SHP77 (cell line): ENCODE data around the gene HSD17B7.
A peak's percentile ranks its signal among the peaks of the same experiment; 100 is the strongest.
"Not testable (repeated sequence)": the region's sequence is repeated elsewhere in the genome, so short reads cannot be mapped to it uniquely, and the experiment has no call there.

Experiments used
- DNase-seq, 2 experiments: peaks; one replicate each; lab custom pipeline; 2025; lab: John Stamatoyannopoulos, UW

Gene HSD17B7

DNA sequence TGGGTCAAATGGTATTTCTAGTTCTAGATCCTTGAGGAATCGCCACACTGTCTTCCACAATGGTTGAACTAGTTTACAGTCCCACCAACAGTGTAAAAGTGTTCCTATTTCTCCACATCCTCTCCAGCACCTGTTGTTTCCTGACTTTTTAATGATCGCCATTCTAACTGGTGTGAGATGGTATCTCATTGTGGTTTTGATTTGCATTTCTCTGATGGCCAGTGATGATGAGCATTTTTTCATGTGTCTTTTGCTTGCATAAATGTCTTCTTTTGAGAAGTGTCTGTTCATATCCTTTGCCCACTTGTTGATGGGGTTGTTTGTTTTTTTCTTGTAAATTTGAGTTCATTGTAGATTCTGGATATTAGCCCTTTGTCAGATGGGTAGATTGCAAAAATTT is 17.0 kb downstream of the HSD17B7 start:
- DNase-seq, result not testable (repeated sequence)

GRCh38 chr1:162812357-162812756 is 21.9 kb downstream of the HSD17B7 start:
- DNase-seq, result not testable (repeated sequence)

DNA sequence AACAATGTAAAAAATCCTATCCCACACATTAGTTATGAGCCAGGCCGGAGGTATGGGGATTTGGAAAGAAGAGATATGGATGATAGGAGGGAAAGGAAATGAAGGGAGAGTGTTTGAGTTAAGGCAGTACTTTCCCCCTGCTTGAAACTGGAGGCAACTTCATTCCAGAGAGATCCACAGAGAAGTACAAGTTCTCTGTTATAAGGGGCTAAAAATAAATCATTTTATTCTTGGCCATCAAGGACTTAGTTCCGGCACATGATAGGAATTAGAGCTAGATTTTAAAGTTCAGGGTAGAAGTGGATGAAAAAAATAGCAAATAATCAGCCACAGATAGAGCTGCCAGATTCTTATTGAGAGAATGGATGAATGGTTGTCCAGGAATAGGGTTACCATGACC is 27.6 kb downstream of the HSD17B7 start:
- DNase-seq, result not testable (repeated sequence)

- DNase-seq, result not testable (repeated sequence)
Measured at GRCh38 chr1:162818666-162819065, 28.2 kb downstream of the HSD17B7 start.

DNA sequence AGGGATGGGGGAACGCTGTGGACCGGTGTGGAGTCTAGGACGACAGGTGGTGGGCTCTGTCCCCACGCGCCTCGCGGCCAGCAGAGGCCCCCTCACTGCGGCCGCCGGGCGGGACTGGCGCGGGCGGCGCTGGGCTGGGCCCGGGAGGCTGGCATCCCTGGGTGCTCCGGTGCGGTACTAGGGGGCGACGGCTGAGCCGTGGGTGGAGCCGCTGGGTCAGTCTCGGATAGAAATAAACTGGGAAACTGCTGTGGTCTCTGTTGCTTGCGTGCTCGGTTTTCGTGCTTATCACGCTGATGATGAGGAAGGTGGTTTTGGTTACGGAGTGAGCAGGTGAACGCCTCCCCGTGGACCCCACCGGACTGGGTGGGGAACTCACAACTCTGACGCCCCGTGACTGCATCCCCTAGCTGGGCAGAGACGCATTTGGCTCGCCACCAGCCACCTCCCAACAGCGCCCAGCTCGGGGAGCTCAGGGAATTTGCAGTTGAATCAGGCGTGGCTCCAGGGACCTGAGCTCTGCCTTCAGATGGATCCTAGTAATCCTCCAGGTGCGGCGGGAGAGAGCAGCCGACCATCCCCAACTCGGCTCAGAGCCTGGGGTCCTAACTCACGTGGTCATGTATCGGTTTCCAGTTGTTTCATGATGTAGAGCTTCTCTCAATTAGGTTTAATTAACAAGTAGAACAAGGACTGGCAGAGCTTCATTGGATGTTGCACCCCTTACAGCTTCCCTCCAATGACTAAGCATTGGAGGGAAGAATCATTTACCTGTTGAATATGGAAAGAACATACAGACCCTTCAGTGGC is 32.1 kb downstream of the HSD17B7 start:
- DNase-seq, result no peak

DNA sequence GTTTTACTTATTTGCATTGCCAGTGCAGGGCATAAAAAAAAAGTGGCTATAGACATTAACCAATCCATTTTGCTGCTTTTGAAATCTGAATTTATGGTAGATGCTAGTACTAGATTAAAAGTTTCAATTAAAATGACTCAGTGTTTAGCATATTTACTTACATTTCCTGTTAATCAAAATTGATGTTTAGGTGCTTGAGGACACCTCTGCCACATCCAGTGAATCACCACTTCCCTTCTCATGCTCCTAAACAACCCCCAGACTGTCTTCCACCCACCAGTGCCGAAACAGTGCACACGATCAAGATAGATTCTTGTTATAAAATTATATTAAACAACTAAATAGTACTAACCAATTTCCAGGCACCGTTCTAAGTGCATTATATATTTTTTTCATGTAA is 32.7 kb downstream of the HSD17B7 start:
- no peak for DNase-seq

- DNase-seq, result no peak
Measured at GRCh38 chr1:162823771-162824525, 33.4 kb downstream of the HSD17B7 start.

DNA sequence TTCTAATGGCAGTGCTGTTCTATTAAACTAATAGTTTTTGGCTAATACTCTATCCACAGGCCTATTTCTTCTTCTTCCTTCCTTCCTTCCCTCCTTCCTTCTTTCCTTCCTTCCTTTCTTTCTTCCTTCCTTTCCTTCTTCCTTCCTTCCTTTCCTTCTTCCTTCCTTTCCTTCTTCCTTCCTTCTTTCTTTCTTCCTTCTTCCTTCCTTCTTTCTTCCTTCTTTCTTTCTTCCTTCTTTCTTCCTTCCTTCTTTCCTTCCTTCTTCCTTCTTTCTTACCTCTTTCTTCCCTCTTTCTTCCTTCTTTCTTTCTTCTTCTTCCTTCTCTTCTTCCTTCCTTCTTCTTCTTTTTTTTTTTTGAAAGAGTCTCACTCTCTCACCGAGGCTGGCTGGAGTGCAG is 38.8 kb downstream of the HSD17B7 start:
- DNase-seq, result no peak

DNA sequence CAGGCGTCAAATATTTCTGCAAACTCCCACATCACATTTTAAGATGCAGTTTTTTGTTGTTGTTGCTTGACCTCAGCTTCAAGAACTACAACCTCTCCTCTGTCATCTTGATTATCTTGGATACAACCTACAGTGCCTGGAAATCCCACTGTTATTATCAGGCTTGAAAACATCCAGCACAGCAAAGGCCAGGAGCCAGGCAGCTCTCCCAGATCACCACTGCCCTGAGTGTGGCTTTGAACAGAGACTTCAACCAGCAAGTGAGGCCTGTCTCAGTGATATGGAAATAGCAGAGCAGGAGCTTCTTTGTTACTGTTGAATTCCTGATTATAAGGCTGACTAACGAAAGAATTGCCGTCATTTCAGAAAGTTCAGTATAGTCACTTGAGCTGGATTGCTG is 42.0 kb downstream of the HSD17B7 start:
- DNase-seq, result no peak

DNA sequence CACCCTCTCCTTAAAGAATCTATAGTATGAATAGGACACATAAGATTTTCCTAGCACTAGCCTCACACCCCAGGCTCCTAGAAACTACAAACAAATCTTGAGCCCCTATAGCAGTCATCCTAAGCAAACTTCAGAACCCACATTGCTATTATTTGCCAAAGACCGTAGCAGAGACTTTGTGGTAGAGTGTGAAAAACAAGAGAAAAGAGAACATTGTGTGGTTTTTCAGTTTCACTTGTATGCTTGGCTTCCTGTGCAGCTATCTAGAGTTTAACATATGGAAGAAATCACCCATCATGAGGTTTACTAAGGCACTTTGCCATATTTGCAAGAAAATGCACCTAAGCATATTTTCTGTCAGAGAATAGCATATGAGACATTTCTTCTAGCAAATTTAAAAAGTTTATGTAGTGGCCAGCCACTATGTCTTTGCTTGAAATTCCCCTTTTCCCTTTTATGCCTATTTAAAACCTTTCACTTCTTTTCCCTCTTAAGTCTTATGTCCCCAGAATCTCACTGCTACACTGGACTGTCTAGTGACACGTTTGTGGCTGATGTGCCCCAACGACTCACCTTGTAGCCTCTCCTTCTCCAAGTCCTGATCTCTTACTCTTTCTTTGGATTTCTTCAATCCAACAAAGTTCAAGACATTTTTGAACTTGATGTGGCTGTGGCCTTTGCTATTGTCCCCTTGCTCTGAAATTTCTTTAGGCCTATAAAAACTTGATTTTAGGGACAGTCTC is 44.8 kb downstream of the HSD17B7 start:
- DNase-seq, result no peak

DNA sequence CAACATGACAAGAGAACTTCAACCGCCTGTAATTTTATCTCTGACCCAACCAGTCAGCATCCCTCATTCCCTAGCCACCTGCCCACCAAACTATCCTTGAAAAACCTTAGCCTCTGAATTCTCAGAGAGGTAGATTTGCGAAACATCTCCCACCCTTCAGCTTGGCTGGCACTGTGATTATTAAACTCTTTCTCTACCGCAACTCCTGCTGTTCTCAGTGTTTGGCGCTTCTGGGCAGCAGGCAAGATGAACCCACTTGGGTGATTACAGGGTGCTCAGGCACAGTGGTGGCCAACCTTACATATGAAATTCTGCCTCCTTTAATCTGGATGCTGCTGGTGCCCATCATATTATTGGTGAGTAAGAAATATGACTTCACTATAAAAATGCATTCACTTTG is 48.4 kb downstream of the HSD17B7 start:
- DNase-seq, result no peak

GRCh38 chr1:162840250-162840839 is 49.8 kb downstream of the HSD17B7 start:
- DNase-seq, result no peak

GRCh38 chr1:162844153-162844552 is 53.7 kb downstream of the HSD17B7 start:
- no peak for DNase-seq

GRCh38 chr1:162846256-162847212 is 56.0 kb downstream of the HSD17B7 start:
- no peak for DNase-seq

DNA sequence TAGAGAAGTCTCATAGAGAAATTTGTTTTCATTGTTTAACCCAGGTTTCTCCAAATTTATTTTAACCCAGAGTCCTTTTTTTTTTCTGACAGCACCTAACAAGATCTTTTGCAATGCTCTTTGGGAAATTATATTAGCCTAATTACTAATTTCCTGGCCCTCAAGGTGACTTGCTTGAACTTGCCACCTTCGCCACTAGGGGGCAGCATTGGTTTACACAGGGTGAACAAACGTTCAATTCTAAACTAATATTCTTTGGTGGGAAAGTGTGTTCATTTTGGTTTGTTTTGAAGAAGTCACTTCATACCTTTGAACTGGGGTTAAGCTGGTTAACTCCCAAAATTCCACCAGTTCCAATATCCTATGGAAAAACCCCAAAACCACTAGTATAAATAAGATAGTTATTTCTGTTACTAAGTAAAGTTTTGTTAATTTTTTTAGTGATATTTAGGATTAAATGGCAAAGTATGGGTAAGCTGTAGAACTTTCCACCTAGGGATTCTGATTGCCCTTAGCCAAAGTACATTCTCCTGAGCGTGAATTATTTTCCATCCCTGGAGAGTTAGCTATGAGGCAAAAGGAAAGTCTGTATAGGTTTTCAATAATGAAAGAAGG is 57.4 kb downstream of the HSD17B7 start:
- peak; percentile 67 to 75 for DNase-seq

GRCh38 chr1:162849711-162850110 is 59.2 kb downstream of the HSD17B7 start:
- DNase-seq, result no peak

- no peak for DNase-seq
Measured at GRCh38 chr1:162851341-162851740, 60.8 kb downstream of the HSD17B7 start.

GRCh38 chr1:162854245-162854882 is 63.9 kb downstream of the HSD17B7 start:
- DNase-seq, result peak; percentile 68 to 77

- DNase-seq, result no peak
Measured at GRCh38 chr1:162855461-162856150, 65.1 kb downstream of the HSD17B7 start.
